GM12801 (cell line): Measurements from ENCODE around the gene SLC25A33.

Experiments
- TF ChIP-seq, protein P1 (sequence below): IDR thresholded peaks from one replicate; pipeline ENCODE4 v1.5.1; 2011; ENCODE audit warnings: control low read depth; ENCODE audit not compliant: insufficient read length; ENCODE audit errors: extremely low read depth

The SLC25A33 gene

GRCh38 chr1:9590945-9591668 is 51.8 kb downstream of the SLC25A33 start:
- TF ChIP-seq, protein P1, sequence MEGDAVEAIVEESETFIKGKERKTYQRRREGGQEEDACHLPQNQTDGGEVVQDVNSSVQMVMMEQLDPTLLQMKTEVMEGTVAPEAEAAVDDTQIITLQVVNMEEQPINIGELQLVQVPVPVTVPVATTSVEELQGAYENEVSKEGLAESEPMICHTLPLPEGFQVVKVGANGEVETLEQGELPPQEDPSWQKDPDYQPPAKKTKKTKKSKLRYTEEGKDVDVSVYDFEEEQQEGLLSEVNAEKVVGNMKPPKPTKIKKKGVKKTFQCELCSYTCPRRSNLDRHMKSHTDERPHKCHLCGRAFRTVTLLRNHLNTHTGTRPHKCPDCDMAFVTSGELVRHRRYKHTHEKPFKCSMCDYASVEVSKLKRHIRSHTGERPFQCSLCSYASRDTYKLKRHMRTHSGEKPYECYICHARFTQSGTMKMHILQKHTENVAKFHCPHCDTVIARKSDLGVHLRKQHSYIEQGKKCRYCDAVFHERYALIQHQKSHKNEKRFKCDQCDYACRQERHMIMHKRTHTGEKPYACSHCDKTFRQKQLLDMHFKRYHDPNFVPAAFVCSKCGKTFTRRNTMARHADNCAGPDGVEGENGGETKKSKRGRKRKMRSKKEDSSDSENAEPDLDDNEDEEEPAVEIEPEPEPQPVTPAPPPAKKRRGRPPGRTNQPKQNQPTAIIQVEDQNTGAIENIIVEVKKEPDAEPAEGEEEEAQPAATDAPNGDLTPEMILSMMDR = no peak

DNA sequence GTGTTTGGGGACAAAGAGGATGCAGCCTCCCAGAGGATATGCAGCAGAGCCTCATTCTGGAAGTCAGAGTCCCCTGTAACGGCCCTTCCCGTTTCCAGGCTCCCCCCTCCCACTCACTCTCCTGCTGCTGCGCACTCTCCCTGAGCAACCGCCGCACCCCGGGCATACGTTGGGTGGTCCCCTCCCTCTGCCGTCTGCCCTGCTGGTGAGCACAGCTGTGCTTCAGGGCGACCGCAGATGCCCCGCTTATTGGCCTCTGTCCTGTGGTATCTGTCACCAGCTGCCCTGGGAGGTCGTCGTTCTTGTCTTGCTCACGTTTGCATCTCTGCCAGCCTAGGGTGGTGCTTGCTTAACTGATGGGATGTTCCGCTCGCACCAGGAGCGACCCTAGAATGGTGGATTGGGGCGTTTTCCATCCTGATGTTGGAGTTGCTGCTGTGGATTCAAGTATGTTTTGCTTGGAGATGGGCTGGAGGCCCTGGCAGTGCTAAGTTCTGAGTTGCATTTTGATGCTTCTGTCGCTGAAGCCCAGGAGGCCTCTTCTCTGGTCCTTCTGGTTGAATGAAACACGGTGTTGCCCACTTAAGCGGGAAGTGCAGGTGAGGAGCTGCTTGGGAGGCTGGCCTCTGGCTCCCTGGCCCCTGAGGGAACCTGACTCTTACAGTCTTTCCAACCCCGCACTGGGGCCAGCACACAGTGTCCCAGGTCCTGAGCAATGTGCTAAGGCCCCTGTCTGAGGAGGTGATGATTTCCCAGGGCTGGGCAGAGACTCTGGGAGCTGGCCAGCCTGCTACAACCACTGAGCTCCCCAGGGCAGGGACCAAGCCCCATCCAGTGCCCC is 52.6 kb downstream of the SLC25A33 start:
- TF ChIP-seq, protein P1 = no peak

DNA sequence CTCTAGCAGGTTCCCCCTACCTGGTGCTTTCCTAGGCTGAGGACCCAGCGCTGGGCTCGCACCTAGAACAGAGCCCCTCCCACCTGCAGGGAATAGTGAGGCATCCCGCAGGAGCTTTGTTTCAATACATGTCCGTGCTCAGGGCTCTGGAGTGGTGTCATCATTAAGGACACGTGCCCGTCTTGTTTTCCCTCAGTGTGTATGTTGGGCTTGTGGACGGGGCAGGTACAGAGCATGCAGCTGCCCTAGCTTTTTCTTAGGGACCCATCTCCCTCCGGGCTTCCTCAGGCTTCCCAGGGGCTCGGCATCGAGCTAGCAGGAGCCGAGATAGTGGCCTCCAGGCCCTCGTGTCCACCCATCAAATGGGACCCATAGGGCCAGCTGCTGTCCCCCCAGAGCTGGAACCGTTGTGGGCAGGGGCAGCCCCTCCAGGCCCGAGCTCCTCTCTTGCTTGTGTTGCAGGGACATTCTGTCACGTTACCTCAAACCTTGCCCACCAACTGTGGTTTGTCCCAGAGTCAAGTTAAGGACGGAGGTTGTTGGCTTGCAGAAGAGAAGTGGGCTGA is 53.3 kb downstream of the SLC25A33 start:
- TF ChIP-seq, protein P1 = no peak

DNA sequence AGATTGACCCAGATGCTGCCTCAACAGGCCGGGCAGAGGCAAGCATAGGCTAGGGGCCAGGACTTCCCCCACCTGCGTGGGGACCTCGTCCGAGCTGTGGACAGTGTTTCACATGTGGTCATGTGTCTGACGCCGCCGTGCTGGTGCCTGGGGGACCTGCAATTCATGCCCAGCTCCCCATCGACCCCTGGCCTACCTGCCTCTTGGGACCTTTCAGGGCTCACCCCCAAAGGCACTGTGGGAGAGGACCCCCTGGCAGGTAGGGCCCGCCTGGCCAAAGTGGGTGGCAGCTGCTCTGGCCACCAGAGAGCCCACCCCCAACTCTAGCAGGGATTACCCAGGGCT is 53.9 kb downstream of the SLC25A33 start:
- TF ChIP-seq, protein P1 = no peak

DNA sequence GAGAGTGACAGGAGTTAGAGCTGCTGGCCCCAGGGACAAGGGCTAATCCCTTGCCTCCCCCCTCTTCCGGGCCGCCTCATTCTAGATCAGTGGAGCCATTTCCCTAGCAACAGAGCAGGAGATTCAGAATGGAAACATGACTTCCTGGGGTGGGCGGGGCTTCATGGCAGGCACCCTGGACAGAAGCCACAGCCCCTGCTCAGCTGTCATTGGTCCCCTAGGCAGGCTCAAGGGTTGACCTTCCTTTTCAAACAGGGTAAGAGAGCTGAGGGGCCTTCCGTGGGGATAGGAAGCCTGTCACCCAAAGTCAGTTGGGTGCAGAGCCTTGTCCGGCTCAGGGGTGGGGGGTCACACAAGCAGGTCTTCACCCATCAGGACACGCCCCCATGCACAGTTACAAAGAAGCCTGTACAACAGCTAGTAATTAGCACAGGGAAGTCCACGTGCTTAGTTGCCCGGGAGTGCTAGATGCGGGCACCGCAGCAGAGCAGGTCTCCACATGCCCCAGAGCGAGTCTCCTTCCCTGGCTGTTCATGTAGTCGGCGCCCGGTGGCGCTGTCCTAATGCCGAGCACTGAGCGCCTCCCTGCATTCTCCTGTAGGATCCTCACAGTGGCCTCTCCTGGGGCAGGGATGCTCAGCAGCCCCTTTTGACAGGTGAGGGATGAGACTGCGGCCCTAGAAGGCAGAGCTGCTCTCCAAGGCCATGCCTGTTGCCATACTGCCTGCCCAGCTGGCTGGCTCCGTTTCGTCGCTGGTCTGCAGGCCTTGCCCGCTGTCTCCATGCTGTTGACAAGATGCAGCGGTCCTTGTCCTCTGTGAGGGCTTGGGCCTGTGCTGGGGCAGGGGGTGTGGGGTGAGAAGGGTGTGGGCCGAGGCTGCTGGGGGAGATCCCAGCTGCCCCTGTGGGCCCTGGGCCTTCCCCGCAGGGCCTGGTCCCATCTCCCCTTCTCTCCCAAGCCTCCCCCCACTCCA is 54.5 kb downstream of the SLC25A33 start:
- TF ChIP-seq, protein P1 = no peak

- TF ChIP-seq, protein P1 = no peak
These were observed 55.3 kb downstream of the SLC25A33 start for GRCh38 chr1:9594471-9595155.
